ENCODE measurements around the gene SLC8A1.

DNA sequence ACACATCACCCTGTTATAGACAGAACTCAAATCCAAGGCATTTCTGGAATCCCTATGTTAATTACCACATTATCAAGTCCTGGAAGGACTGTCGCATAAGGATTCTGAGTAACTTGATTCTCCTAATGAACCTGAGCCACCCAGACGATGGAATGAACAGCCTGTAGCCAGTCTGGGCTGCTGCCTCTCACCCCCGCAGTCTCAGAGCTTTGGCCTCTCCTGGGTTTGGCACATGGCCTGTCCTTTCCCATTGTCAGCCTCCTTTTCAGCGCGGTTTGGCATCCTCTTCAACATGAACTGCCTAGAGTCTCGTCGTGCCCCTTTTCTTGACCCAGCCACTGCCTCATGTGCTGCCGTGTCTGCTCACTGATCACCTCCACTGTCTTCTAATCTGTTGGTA lies 147.6 kb downstream of the SLC8A1 start:
- TF ChIP-seq EZH2phosphoT487 (IDR thresholded peaks at IDR 0.05; ENCODE audit: borderline replicate concordance), result no peak
- TF ChIP-seq, protein P1, sequence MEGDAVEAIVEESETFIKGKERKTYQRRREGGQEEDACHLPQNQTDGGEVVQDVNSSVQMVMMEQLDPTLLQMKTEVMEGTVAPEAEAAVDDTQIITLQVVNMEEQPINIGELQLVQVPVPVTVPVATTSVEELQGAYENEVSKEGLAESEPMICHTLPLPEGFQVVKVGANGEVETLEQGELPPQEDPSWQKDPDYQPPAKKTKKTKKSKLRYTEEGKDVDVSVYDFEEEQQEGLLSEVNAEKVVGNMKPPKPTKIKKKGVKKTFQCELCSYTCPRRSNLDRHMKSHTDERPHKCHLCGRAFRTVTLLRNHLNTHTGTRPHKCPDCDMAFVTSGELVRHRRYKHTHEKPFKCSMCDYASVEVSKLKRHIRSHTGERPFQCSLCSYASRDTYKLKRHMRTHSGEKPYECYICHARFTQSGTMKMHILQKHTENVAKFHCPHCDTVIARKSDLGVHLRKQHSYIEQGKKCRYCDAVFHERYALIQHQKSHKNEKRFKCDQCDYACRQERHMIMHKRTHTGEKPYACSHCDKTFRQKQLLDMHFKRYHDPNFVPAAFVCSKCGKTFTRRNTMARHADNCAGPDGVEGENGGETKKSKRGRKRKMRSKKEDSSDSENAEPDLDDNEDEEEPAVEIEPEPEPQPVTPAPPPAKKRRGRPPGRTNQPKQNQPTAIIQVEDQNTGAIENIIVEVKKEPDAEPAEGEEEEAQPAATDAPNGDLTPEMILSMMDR (conservative IDR thresholded peaks at IDR 0.05; ENCODE audit: low read length), result no peak
